Loucy (cell line): ENCODE measurements around the gene ADAMTS12.

Experiments used
- EZH2phosphoT487 ChIP-seq: fragments of 200-600 bp; IDR thresholded peaks from 2 replicates; pipeline ENCODE4 v1.6.1; 2018; ENCODE audit warnings: antibody characterized with exemption, mild to moderate bottlenecking, moderate library complexity, borderline replicate concordance
- TF ChIP-seq, protein P1 (sequence below): fragments of 200-600 bp; sonication (generic); conservative IDR thresholded peaks from 2 replicates; pipeline ENCODE4 v1.5.1; 2014; ENCODE audit warnings: mild to moderate bottlenecking, antibody characterized with exemption, low read length

DNA sequence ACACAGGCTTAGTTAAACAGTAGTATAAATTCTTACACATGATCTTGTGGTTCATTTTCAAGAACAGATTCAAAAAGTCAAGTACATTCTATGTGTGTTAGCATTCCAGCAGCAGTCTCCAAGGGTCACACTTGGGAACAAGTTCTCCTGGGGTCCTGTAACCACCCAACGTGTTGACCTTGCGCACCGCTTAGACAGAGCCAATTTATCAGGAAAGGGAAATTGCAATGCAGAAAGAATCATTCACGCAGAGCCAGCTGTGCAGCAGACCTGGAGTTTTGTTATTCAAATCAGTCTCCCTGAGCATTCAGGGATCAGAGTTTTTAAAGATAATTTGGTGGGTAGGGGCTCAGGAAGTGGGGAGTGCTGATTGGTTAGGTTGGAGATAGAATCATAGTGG, 35.9 kb upstream of the ADAMTS12 start:
- no peak for TF ChIP-seq EZH2phosphoT487
- TF ChIP-seq, protein P1, sequence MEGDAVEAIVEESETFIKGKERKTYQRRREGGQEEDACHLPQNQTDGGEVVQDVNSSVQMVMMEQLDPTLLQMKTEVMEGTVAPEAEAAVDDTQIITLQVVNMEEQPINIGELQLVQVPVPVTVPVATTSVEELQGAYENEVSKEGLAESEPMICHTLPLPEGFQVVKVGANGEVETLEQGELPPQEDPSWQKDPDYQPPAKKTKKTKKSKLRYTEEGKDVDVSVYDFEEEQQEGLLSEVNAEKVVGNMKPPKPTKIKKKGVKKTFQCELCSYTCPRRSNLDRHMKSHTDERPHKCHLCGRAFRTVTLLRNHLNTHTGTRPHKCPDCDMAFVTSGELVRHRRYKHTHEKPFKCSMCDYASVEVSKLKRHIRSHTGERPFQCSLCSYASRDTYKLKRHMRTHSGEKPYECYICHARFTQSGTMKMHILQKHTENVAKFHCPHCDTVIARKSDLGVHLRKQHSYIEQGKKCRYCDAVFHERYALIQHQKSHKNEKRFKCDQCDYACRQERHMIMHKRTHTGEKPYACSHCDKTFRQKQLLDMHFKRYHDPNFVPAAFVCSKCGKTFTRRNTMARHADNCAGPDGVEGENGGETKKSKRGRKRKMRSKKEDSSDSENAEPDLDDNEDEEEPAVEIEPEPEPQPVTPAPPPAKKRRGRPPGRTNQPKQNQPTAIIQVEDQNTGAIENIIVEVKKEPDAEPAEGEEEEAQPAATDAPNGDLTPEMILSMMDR = no peak
